HCT116 (cell line): ENCODE results near the gene PLEKHA6. TPM values are rescaled to one million over a fixed set of nuclear protein-coding genes. Genes with fewer than 3 reads are reported as not detected.

Experiments used
- ATAC-seq: fragments of 200-7000 bp; cut with Tn5 transposase; 2 replicates; pipeline ENCODE4 v1.9.1; 2020; ENCODE audit warnings: mild to moderate bottlenecking, moderate library complexity
- BruUV-seq: library from RNA; stranded (reverse); fragments of 400-500 nt; replicated peaks from 2 replicates; lab custom pipeline; 2021; lab: Mats Ljungman, UMichigan
- CTCF ChIA-PET: fragments of 300-600 bp; sonication (Branson Sonifier 250); formaldehyde crosslinking; loops from one replicate; lab custom pipeline; 2021; ENCODE audit warnings: antibody characterized with exemption; lab: Charles Lee
- POLR2A ChIA-PET: fragments of 300-600, 350-600 bp; sonication (Branson Sonifier 250); formaldehyde crosslinking; loops from one replicate; lab custom pipeline; 2021; ENCODE audit warnings: antibody characterized with exemption; lab: Charles Lee
- RAD21 ChIA-PET, 2 experiments: fragments of 300-600 bp; sonication (Branson Sonifier 250); formaldehyde crosslinking; loops; one replicate each; lab custom pipeline; 2023; ENCODE audit warnings: low total read pairs in 2 of 2; ENCODE audit not compliant: uncharacterized antibody in 2 of 2, unreplicated experiment in 2 of 2, low non-redundant PET in 1 of 2; lab: Charles Lee
- DNase-seq: peaks from one replicate; pipeline ENCODE4 v3.0.0-alpha.2; 2010; ENCODE audit warnings: low read depth, low spot score
- H2AFZ ChIP-seq: fragments of 200-600 bp; shearing (Covaris generic), sonication (generic); 2 replicates; pipeline ENCODE4 v1.6.1; 2017; ENCODE audit warnings: low read depth, mixed run types, mixed read lengths, antibody characterized with exemption, low read length; ENCODE audit not compliant: poor library complexity, severe bottlenecking
- H3K27ac ChIP-seq: 2 replicates; pipeline ENCODE4 v1.5.1; 2012; ENCODE audit warnings: low read depth, low read length
- H3K27me3 ChIP-seq: fragments of 200-600 bp; sonication (generic); 2 replicates; pipeline ENCODE4 v1.6.1; 2016; ENCODE audit warnings: mixed run types, low read length, mixed read lengths; ENCODE audit not compliant: insufficient read depth
- H3K36me3 ChIP-seq, 2 experiments: fragments of 200-500 bp in 1 of 2; fragments of 200-600 bp in 1 of 2; sonication (Bioruptor generic) in 1 of 2; sonication (generic) in 1 of 2; 2 replicates each; pipeline versions ENCODE4 v1.5.1 to v1.6.1; 2014 to 2016; ENCODE audit warnings: low read length in 2 of 2, inconsistent platforms in 1 of 2, mixed read lengths in 1 of 2, mixed run types in 1 of 2; ENCODE audit not compliant: insufficient read depth in 2 of 2, control insufficient read depth in 1 of 2
- H3K4me1 ChIP-seq, 2 experiments: fragments of 200-600 bp in 1 of 2; sonication (generic) in 1 of 2; 2 replicates each; pipeline versions ENCODE4 v1.5.1 to v1.6.1; 2012 to 2017; ENCODE audit warnings: low read length in 2 of 2, inconsistent platforms in 1 of 2, mild to moderate bottlenecking in 1 of 2, mixed read lengths in 1 of 2, mixed run types in 1 of 2, moderate library complexity in 1 of 2; ENCODE audit not compliant: insufficient read depth in 2 of 2, control insufficient read depth in 1 of 2
- H3K4me2 ChIP-seq: fragments of 200-600 bp; sonication (generic); 2 replicates; pipeline ENCODE4 v1.6.1; 2017; ENCODE audit warnings: mixed run types, low read length, mixed read lengths
- H3K4me3 ChIP-seq, 2 experiments: fragments of 200-600 bp in 1 of 2; sonication (generic) in 1 of 2; replicated peaks in 1 of 2; 2 replicates each; pipeline ENCODE4 v1.5.1; 2011 to 2016; ENCODE audit warnings: low read length in 2 of 2, control low read depth in 1 of 2, low read depth in 1 of 2, mild to moderate bottlenecking in 1 of 2, mixed read lengths in 1 of 2, mixed run types in 1 of 2
- H3K79me2 ChIP-seq: fragments of 200-600 bp; sonication (generic); 2 replicates; pipeline ENCODE4 v1.6.1; 2017; ENCODE audit warnings: mild to moderate bottlenecking, mixed run types, low read length, moderate library complexity, mixed read lengths; ENCODE audit not compliant: insufficient read depth
- H3K9ac ChIP-seq: fragments of 200-600 bp; sonication (generic); 2 replicates; pipeline ENCODE4 v1.6.1; 2016; ENCODE audit warnings: low read length, mixed read lengths
- H3K9me2 ChIP-seq: fragments of 200-600 bp; sonication (generic), shearing (Covaris generic); 2 replicates; pipeline ENCODE4 v1.6.1; 2017; ENCODE audit warnings: mixed run types, mild to moderate bottlenecking, moderate library complexity; ENCODE audit not compliant: insufficient read depth
- H3K9me3 ChIP-seq, 2 experiments: fragments of 200-500 bp in 1 of 2; fragments of 200-600 bp in 1 of 2; sonication (Bioruptor generic) in 1 of 2; sonication (generic) in 1 of 2; 2 replicates each; pipeline ENCODE4 v1.6.1; 2014 to 2017; ENCODE audit warnings: low read length in 2 of 2, mixed read lengths in 2 of 2, inconsistent platforms in 1 of 2, low read depth in 1 of 2, mild to moderate bottlenecking in 1 of 2, mixed run types in 1 of 2, moderate library complexity in 1 of 2; ENCODE audit not compliant: control insufficient read depth in 1 of 2, insufficient read depth in 1 of 2
- H4K20me1 ChIP-seq: fragments of 200-600 bp; sonication (generic), shearing (Covaris generic); 2 replicates; pipeline ENCODE4 v1.6.1; 2017; ENCODE audit warnings: mixed run types, mild to moderate bottlenecking, moderate library complexity; ENCODE audit not compliant: insufficient read depth
- CBX3 ChIP-seq: IDR thresholded peaks from 2 replicates; pipeline ENCODE4 v1.6.1; 2012; ENCODE audit warnings: low read depth
- CEBPB ChIP-seq: IDR thresholded peaks from 2 replicates; pipeline ENCODE4 v1.6.1; 2012; ENCODE audit warnings: low read depth
- CTCF ChIP-seq, 3 experiments: fragments of 200-600 bp in 1 of 3; sonication (generic) in 1 of 3; IDR thresholded peaks in 2 of 3; conservative IDR thresholded peaks in 1 of 3; 2 replicates each; pipeline ENCODE4 v1.5.1; 2012 to 2017; ENCODE audit warnings: low read depth in 2 of 3, low read length in 2 of 3, antibody characterized with exemption in 1 of 3, borderline replicate concordance in 1 of 3, control low read depth in 1 of 3, mild to moderate bottlenecking in 1 of 3, mixed read lengths in 1 of 3, mixed run types in 1 of 3, moderate library complexity in 1 of 3; ENCODE audit not compliant: insufficient read depth in 1 of 3
- EZH2 ChIP-seq: fragments of 200-600 bp; sonication (generic); IDR thresholded peaks from 2 replicates; pipeline ENCODE4 v1.6.1; 2017; ENCODE audit warnings: antibody characterized with exemption, mixed run types
- EZH2phosphoT487 ChIP-seq: fragments of 200-600 bp; IDR thresholded peaks from 2 replicates; pipeline ENCODE4 v1.6.1; 2018; ENCODE audit warnings: antibody characterized with exemption, borderline replicate concordance
- JUND ChIP-seq: IDR thresholded peaks from 2 replicates; pipeline ENCODE4 v1.6.1; 2012
- MAX ChIP-seq: IDR thresholded peaks from 2 replicates; pipeline ENCODE4 v1.6.1; 2012
- POLR2AphosphoS5 ChIP-seq: IDR thresholded peaks from 2 replicates; pipeline ENCODE4 v1.6.1; 2011; ENCODE audit warnings: mild to moderate bottlenecking, low read depth, low read length, moderate library complexity
- RAD21 ChIP-seq: IDR thresholded peaks from 2 replicates; pipeline ENCODE4 v1.6.1; 2012; ENCODE audit warnings: low read depth, mild to moderate bottlenecking
- SIN3A ChIP-seq: IDR thresholded peaks from 2 replicates; pipeline ENCODE4 v1.6.1; 2012; ENCODE audit warnings: low read depth
- SP1 ChIP-seq: IDR thresholded peaks from 2 replicates; pipeline ENCODE4 v1.6.1; 2012; ENCODE audit warnings: low read depth
- TCF7L2 ChIP-seq: IDR thresholded peaks from 2 replicates; pipeline ENCODE4 v1.7.0; 2011; ENCODE audit warnings: borderline replicate concordance, inconsistent platforms; ENCODE audit not compliant: insufficient read depth, insufficient read length; ENCODE audit errors: extremely low read depth
- ZBTB33 ChIP-seq: IDR thresholded peaks from 2 replicates; pipeline ENCODE4 v1.6.1; 2011; ENCODE audit warnings: mild to moderate bottlenecking, low read length, moderate library complexity; ENCODE audit not compliant: insufficient replicate concordance; ENCODE audit errors: extremely low read depth
- ZNF274 ChIP-seq: fragments of 200-500 bp; sonication (Bioruptor generic); IDR thresholded peaks from 2 replicates; pipeline ENCODE4 v1.6.1; 2014; ENCODE audit warnings: mild to moderate bottlenecking, low read depth, low read length, inconsistent platforms
- intact Hi-C: fragments of 100-400 bp; cut with micrococcal nuclease; formaldehyde crosslinking; loops from 2 replicates; pipeline ENCODE4 v1.10.0; 2022
- total RNA-seq: library from RNA; stranded (reverse); gene quantifications from one replicate; pipeline ENCODE4 v1.2.1, GENCODE V29; 2021; ENCODE audit not compliant: unreplicated experiment

PLEKHA6 gene
- total RNA-seq, 1 experiment from 2014 or later, result 13.1 TPM

- TF ChIP-seq ZBTB33 (peak; percentile 83), SP1 (peak; percentile 74), CTCF (IDR thresholded peaks at IDR 0.05 in 2 of 3, conservative IDR thresholded peaks at IDR 0.05 in 1 of 3; ENCODE audit: borderline replicate concordance in 1 of 3, insufficient read depth in 1 of 3, low read depth in 2 of 3, low read length in 2 of 3) (peak; percentile 74 to 87 (median 77))
These were observed 145.8 kb downstream of the PLEKHA6 start, which contains the start of gene GOLT1A (continued) for GRCh38 chr1:204213668-204214662.

GRCh38 chr1:204212715-204213114 is 147.0 kb downstream of the PLEKHA6 start:
- no peaks in the 10 kb centered on the region for H3K27me3 ChIP-seq
- peak overlapping the region; percentile 94 for H3K4me2 ChIP-seq
- no peaks in the 10 kb centered on the region for H3K79me2 ChIP-seq
- CTCF ChIA-PET, result no interaction called here
- ATAC-seq (no peak), DNase-seq (no peak)
- POLR2A ChIA-PET, result no interaction called here
- RAD21 ChIA-PET, result no interaction called here
- no TSS peak for BruUV-seq
- no peak overlapping the region for H3K27ac ChIP-seq
- no peaks in the 10 kb centered on the region for H4K20me1 ChIP-seq
- H3K9ac ChIP-seq, result no peak overlapping the region
- no peaks in the 10 kb centered on the region for H3K9me2 ChIP-seq
- H3K4me1 ChIP-seq, result peaks cover 6 to 23% of the 10 kb centered on the region in 2 experiments; a peak in 3 of 4 replicates
- no peaks in the 10 kb centered on the region for H3K9me3 ChIP-seq
- TF ChIP-seq RAD21 (no peak), SIN3A (no peak), EZH2 (no peak), EZH2phosphoT487 (no peak), CEBPB (no peak), CBX3 (no peak), POLR2AphosphoS5 (no peak), CTCF (IDR thresholded peaks at IDR 0.05 in 2 of 3, conservative IDR thresholded peaks at IDR 0.05 in 1 of 3; ENCODE audit: borderline replicate concordance in 1 of 3, insufficient read depth in 1 of 3, low read depth in 2 of 3, low read length in 2 of 3) (no peak), MAX (no peak), ZNF274 (no peak), TCF7L2 (no peak), JUND (no peak)
- 0 out of 4 replicates have a peak overlapping the region, but pooled peaks of 1 of the 2 experiments have one; percentile 72 for H3K4me3 ChIP-seq
- no peak overlapping the region for H2AFZ ChIP-seq
- intact Hi-C loops, result no loop called here
- H3K36me3 ChIP-seq, result no peaks in the 10 kb centered on the region
